ENCODE measurements around the gene UNC13A.

The UNC13A gene

DNA sequence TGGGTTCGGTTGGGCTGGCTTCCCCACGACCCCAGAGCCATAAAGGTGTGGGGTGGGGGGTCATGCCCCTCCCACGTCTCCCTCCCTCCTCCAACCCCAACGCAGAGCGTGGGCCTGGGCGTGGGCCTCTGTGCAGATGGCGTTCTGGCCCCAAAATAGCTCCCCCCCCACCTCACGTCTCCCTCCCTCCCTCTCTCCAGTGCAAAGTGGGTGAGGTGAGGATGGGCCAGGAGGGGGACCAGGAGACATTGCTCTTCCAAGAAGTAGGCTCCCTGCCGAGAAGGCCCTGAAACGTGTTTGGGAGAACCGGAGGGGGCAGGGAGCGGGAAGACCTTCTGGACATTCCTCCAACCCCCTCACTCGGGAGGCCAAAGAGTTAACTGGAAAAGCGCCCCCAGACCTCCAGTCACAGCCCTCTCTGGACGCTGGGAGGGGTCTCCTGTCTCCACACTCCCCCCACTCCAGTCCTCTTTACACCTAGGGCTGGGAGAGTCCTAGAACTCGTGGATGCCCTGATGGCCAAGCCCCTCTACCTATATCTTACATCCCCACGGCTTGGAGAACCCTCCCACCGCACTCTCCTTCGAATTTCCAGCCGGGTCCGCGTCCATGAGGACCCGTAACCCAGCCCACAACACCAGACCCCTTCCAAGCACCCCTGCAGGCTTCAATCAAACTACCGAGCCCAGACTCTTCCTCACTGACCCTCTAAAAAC is 855 bp downstream of the UNC13A start:
- no peaks in the 10 kb centered on the region for H3K36me3 ChIP-seq (replicated peaks)
- no peaks in the 10 kb centered on the region for H3K4me1 ChIP-seq
- DNase-seq (ENCODE audit: low spot score in 2 of 2): no peak
- no peak overlapping the region for H3K4me3 ChIP-seq
- H3K27me3 ChIP-seq (ENCODE audit: low read depth): peaks cover 20% of the 10 kb centered on the region
- H3K9me3 ChIP-seq: no peaks in the 10 kb centered on the region
- in situ Hi-C loops (cut with MboI; ENCODE audit: low sequenced_read_pairs): no loop called here

DNA sequence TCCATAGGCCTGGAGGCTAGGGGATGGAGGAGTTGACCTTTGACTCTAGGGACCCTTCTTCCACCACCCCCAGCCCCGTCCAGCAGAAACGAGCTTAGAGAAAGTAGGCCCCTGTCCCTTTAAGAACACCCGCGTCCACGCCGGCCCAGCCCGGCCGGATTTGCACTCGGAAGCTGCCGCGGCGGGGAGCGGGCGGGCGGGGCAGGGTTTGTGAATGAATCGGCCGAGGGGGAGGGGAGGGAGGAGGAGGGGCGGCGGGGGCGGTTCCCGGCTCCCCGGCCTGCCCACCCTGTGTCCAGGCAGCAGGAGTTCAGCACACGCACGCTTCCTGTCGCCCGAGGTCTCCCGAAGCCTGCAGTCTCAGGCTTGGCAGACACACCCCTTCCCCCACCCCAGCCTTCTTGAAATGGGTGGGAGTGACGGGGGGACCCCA is 1.5 kb downstream of the UNC13A start:
- DNase-seq (ENCODE audit: low spot score in 2 of 2): peak in 1 of 2 experiments; percentile 46
- in situ Hi-C loops (cut with MboI; ENCODE audit: low sequenced_read_pairs): no loop called here
- Histone ChIP-seq H3K27me3 (ENCODE audit: low read depth) (peaks cover 20% of the 10 kb centered on the region), H3K4me3 (no peak overlapping the region), H3K9me3 (no peaks in the 10 kb centered on the region), H3K4me1 (no peaks in the 10 kb centered on the region), H3K36me3 (replicated peaks) (no peaks in the 10 kb centered on the region)

DNA sequence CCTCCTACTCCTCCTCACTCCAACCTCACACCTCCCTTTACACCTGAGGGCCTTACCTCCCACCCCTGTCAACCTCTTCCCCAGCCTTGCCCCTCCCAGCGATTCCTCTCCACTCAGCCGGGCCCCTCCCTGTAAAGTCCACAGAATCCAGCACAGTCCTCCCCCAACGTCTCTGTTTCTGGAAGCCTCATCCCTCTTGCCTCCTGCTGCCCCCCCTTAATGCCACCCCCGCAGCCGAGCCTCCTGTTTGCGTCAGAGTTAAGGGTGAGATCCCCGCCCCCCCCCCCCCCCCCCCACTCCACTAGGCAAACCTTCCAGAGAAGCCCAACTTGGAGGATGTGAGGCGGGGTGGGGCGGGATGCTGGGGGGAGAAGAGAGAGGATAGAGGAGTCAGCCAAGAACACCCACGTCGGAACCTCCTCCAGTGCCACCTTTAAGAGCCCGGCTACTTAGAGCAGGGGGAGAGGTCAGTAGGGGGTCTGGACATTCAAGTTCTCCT is 2.1 kb downstream of the UNC13A start:
- in situ Hi-C loops (cut with MboI; ENCODE audit: low sequenced_read_pairs): no loop called here
- H3K4me1 ChIP-seq: no peaks in the 10 kb centered on the region
- DNase-seq (ENCODE audit: low spot score in 2 of 2): no peak
- H3K4me3 ChIP-seq: no peak overlapping the region
- no peaks in the 10 kb centered on the region for H3K9me3 ChIP-seq
- peaks cover 26% of the 10 kb centered on the region for H3K27me3 ChIP-seq (ENCODE audit: low read depth)
- no peaks in the 10 kb centered on the region for H3K36me3 ChIP-seq (replicated peaks)

DNA sequence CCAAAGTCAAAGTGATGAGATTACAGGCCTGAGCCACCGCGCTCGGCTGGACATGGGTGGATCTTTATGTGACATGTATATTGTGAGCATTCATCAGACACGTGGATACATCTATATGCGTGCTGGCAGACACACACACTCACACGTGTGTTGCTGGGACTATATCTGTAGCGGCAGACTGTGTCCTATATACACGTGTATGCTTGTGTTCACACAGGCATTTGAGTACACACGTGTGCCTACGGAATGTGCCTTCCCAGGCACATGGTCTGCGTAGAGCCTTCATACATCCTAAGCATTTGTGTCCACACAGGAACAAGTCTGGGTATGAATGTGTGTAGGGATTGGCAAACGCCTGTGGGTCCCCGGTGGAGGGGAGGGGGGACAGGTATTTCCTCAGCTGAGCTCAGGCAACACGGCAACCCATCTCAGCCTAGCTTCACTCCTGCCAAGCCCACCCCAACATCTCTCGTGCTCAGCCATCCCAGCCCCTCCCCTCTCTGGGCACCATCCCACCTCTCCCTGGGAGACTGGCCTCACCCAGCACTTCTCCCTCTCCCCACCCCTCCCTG is 2.6 kb downstream of the UNC13A start:
- DNase-seq (ENCODE audit: low spot score in 2 of 2): no peak
- Histone ChIP-seq H3K9me3 (no peaks in the 10 kb centered on the region), H3K36me3 (replicated peaks) (no peaks in the 10 kb centered on the region), H3K27me3 (ENCODE audit: low read depth) (peaks cover 28% of the 10 kb centered on the region), H3K4me1 (no peaks in the 10 kb centered on the region), H3K4me3 (no peak overlapping the region)
- in situ Hi-C loops (cut with MboI; ENCODE audit: low sequenced_read_pairs): no loop called here

DNA sequence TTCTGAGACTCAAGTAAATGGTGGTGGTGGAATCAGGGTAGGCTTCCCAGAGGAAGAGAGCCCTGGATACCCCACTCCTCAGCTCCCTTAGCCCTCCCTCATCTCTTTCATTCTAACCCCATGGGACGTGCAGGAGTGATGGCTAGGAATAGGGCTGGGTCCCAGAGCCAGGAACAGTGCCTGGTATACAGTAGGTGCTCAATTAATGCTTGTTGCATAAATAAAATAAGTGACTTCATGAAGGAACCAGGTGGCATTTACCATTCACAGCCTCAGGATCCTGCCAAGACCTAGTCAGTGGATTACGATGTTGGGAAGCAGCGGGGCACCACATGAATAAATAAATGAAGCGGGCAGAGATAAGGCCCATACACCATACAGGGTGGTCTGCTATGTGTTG is 3.9 kb downstream of the UNC13A start:
- in situ Hi-C loops (cut with MboI; ENCODE audit: low sequenced_read_pairs): no loop called here
- H3K27me3 ChIP-seq (ENCODE audit: low read depth): peaks cover 41% of the 10 kb centered on the region

DNA sequence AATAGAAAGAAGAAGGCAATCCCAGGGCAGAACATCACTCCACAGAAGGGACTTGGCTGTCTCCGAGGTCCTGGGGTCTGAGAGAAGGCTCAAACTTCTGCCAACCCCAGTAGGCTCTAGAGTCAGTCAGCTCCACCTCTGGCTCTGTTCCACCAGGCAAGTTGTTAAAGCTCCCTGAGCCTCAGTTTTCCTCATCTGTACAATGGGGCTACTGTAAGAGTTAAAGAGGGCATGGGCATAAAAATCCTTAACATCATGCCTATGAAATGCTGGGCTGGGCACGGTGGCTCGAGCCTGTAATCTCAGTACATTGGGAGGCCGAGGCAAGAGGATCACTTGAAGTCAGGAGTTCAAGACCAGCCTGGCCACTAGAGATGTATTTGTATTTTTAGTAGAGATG is 5.1 kb downstream of the UNC13A start:
- H3K9me3 ChIP-seq: no peaks in the 10 kb centered on the region
- in situ Hi-C loops (cut with MboI; ENCODE audit: low sequenced_read_pairs): no loop called here
- no peak for DNase-seq (ENCODE audit: low spot score in 2 of 2)
- H3K36me3 ChIP-seq (replicated peaks): no peaks in the 10 kb centered on the region
- no peaks in the 10 kb centered on the region for H3K4me1 ChIP-seq
- H3K27me3 ChIP-seq (ENCODE audit: low read depth): peaks cover 42% of the 10 kb centered on the region
- H3K4me3 ChIP-seq: no peak overlapping the region

More for the DNA sequence above, 3.9 kb downstream of the UNC13A start:
- Histone ChIP-seq H3K4me1 (no peaks in the 10 kb centered on the region), H3K9me3 (no peaks in the 10 kb centered on the region), H3K36me3 (replicated peaks) (no peaks in the 10 kb centered on the region), H3K4me3 (no peak overlapping the region)
- DNase-seq (ENCODE audit: low spot score in 2 of 2): no peak

DNA sequence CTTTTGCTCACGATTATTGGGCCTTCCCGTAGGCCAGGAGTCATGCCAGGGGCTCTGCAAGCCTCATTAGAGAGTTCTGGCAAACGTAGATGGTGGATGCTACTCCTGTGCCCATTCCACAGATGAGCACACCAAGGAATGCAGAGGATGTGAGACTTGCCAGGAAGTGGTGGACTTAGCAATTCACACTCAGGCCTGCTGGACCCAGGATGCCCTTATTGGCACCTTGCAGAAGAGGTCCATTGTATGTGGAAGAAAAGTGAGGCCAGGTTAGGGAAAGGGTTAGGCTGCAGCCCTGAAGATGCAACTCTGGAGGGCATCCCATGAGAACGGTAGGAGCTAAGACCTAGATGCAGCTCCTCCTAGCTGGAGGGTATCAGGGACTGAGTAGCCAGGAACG is 5.9 kb downstream of the UNC13A start:
- Histone ChIP-seq H3K4me3 (no peak overlapping the region), H3K9me3 (no peaks in the 10 kb centered on the region), H3K4me1 (no peaks in the 10 kb centered on the region), H3K36me3 (replicated peaks) (no peaks in the 10 kb centered on the region), H3K27me3 (ENCODE audit: low read depth) (peaks cover 34% of the 10 kb centered on the region)
- in situ Hi-C loops (cut with MboI; ENCODE audit: low sequenced_read_pairs): no loop called here
- no peak for DNase-seq (ENCODE audit: low spot score in 2 of 2)

DNA sequence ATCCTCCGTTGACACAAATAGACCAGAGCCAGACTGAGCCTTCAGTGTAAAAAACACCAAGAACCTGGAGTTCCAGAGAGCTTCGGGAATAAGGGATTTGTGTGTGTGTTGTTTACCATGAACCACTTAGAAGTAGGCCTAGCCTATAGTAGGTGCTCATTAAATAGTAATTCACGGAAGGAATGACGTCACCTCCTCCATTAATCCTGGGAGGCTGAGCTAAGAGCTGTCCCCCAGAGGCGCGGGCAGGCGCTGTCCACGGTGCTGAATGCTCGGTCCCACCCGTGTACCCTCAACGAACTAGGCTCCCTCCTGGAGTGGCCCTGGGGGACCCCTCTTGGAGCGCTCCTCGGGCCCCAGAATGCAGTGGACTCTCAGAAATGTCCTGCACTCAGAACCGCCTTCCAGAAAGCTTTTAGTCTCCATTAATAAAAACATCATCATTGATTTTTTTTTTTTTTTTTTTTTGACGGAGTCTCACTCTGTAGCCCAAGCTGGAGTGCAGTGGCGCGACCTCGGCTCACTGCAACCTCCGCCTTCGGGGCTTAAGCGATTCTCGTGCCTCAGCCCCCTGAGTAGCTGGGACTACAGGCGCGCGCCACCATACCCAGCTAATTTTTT is 6.5 kb downstream of the UNC13A start:
- Histone ChIP-seq H3K36me3 (replicated peaks) (no peaks in the 10 kb centered on the region), H3K4me1 (no peaks in the 10 kb centered on the region), H3K27me3 (ENCODE audit: low read depth) (peaks cover 28% of the 10 kb centered on the region), H3K4me3 (no peak overlapping the region), H3K9me3 (no peaks in the 10 kb centered on the region)
- peak in 1 of 2 experiments; percentile 77 for DNase-seq (ENCODE audit: low spot score in 2 of 2)
- in situ Hi-C loops (cut with MboI; ENCODE audit: low sequenced_read_pairs): no loop called here

DNA sequence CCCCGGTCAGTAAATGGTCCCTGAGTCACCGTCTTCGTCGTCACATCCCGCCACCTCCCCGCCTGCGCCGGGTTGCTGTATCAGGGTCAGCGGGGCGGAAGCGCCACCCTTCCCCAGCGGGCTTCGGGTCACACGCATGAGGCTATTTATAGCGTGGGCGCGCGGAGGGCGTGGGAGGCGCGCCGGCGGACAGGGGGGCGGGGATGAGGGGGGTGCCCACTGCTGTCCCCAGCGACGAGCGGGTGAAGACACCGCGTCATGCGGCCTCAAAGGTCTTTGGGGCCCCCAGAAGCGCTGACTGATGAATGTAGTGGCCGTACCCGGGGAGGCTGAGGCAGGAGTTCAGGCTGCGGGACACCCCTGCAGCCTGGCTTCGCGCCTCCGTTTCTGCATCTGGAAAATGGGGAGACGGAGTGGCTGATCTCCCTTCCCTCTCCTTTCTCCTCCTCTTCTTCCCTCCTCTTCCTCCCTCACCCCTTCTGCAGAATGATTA is 7.9 kb downstream of the UNC13A start:
- Histone ChIP-seq H3K9me3 (no peaks in the 10 kb centered on the region), H3K36me3 (replicated peaks) (no peaks in the 10 kb centered on the region), H3K4me1 (no peaks in the 10 kb centered on the region), H3K27me3 (ENCODE audit: low read depth) (peaks cover 25% of the 10 kb centered on the region), H3K4me3 (no peak overlapping the region)
- in situ Hi-C loops (cut with MboI; ENCODE audit: low sequenced_read_pairs): no loop called here
- no peak for DNase-seq (ENCODE audit: low spot score in 2 of 2)

DNA sequence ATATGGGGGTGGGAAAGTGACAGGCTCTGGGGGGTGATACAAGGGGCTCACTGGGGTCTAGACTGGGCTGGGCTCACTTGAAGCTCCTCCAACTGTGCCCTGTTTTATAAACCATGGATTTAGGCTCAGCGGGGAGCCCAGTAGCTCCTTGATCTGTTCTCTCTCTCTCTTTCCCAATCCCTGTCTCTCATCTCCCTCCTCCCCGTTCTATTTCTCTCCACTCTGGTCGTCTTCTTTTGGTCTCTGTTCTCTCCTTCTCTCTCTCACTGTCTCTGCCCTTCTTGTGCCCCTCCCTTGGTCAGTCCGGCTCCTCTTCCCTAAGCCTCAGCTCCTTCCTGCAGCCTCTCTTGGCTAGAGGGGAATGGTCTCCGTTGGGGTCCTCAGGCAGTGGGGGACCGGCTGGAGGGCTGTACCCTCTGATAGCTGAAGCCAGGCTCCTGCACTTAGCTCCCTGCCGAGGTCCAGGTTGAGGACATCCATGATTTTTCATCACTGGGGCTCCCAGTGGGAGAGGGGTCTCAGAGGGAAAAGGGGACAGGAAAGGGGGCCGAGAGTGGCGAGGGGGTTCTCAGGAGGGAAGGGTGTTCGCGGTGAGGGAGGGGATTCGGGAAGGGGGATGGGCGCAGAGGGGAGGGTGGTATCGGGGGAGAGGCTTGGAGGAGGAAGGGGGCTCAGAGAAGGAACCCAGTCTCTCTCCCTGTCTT is 8.5 kb downstream of the UNC13A start:
- Histone ChIP-seq H3K4me1 (no peaks in the 10 kb centered on the region), H3K36me3 (replicated peaks) (no peaks in the 10 kb centered on the region), H3K4me3 (no peak overlapping the region), H3K9me3 (no peaks in the 10 kb centered on the region), H3K27me3 (ENCODE audit: low read depth) (peaks cover 25% of the 10 kb centered on the region)
- no peak for DNase-seq (ENCODE audit: low spot score in 2 of 2)
- in situ Hi-C loops (cut with MboI; ENCODE audit: low sequenced_read_pairs): no loop called here

DNA sequence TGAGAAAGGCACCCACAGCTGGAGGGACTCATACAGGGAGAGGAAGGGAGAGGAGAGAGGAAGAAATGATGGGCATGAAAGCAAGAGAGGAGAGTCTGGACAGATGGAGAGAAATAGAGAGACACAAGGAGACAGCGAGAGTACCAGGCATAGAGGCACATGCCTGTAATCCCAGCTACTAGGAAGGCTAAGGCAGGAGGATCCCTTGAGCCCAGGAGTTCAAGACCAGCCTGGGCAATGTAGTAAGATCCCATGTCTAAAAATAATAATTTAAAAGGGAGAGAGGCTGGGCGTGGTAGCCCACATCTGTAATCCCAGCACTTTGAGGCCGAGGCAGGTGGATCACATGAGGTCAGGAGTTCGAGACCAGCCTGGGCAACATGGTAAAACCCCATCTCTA is 9.3 kb downstream of the UNC13A start:
- Histone ChIP-seq H3K27me3 (ENCODE audit: low read depth) (peaks cover 25% of the 10 kb centered on the region), H3K36me3 (replicated peaks) (no peaks in the 10 kb centered on the region), H3K9me3 (no peaks in the 10 kb centered on the region), H3K4me3 (no peak overlapping the region), H3K4me1 (no peaks in the 10 kb centered on the region)
- in situ Hi-C loops (cut with MboI; ENCODE audit: low sequenced_read_pairs): no loop called here
- no peak for DNase-seq (ENCODE audit: low spot score in 2 of 2)

DNA sequence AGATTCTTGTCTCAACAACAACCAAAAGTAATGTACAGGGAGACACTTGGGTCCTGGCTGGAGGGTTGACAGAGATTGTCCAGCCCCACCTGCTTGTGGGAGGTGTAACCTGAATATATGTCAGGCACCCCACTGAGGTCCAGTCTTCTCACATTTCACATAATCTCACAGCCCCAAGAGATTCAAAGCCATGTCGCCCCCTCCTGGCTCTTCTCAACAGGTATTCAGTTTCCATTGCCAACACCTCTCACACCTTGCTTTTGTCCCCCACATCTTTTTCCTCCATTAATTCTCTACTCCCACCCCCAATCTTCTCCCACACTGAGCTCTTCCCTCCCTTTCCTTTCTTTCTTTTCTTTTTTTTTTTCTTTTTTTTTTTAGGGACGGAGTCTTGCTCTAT is 11.2 kb downstream of the UNC13A start:
- Histone ChIP-seq H3K36me3 (replicated peaks) (no peaks in the 10 kb centered on the region), H3K9me3 (no peaks in the 10 kb centered on the region), H3K4me3 (no peak overlapping the region), H3K27me3 (ENCODE audit: low read depth) (peaks cover 25% of the 10 kb centered on the region), H3K4me1 (no peaks in the 10 kb centered on the region)
- no peak for DNase-seq (ENCODE audit: low spot score in 2 of 2)
- in situ Hi-C loops (cut with MboI; ENCODE audit: low sequenced_read_pairs): no loop called here

DNA sequence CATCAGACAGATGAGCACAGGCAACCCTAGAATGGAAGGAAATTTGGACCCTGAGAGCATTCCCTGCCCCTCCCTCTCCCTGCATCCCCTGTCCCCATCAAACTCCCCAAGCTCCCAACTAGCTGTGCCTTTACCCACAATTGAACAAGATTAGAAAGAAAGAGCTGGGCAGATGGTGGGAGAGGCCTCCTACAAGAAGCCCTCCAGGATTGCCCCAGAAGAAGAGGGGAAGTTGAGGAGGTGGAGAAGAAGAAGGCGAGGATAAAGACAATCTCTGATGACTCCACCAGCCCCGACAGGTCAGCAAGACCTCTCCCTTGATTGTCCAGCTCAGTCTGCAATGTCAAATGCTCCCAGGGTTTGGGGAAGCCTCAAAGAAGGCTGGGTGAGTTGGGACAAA is 11.9 kb downstream of the UNC13A start:
- H3K4me1 ChIP-seq: no peaks in the 10 kb centered on the region
- H3K9me3 ChIP-seq: no peaks in the 10 kb centered on the region
- no peaks in the 10 kb centered on the region for H3K36me3 ChIP-seq (replicated peaks)
- H3K27me3 ChIP-seq (ENCODE audit: low read depth): peaks cover 22% of the 10 kb centered on the region
- no peak for DNase-seq (ENCODE audit: low spot score in 2 of 2)
- in situ Hi-C loops (cut with MboI; ENCODE audit: low sequenced_read_pairs): no loop called here
- H3K4me3 ChIP-seq: no peak overlapping the region
